Measurements from ENCODE around the gene CFAP100.

GRCh38 chr3:126466886-126467610 is 72.3 kb downstream of the CFAP100 start:
- TF ChIP-seq CTCF (IDR thresholded peaks at IDR 0.05; ENCODE audit: low read length) (no peak), EZH2 (optimal IDR thresholded peaks at IDR 0.05; ENCODE audit: low read depth, low read length) (no peak), EZH2phosphoT487 (IDR thresholded peaks at IDR 0.05; ENCODE audit: low read length) (no peak)

Measured in MM.1S (cell line).